ENCODE data around the gene VPS25. TPM values are rescaled to one million over a fixed set of nuclear protein-coding genes. Genes with fewer than 3 reads are reported as not detected.
A peak's percentile ranks its signal among the peaks of the same experiment; 100 is the strongest.

Gene VPS25
- total and polyA plus RNA-seq, 4 donors: 39.6 to 106 (median 59.5) TPM

DNA sequence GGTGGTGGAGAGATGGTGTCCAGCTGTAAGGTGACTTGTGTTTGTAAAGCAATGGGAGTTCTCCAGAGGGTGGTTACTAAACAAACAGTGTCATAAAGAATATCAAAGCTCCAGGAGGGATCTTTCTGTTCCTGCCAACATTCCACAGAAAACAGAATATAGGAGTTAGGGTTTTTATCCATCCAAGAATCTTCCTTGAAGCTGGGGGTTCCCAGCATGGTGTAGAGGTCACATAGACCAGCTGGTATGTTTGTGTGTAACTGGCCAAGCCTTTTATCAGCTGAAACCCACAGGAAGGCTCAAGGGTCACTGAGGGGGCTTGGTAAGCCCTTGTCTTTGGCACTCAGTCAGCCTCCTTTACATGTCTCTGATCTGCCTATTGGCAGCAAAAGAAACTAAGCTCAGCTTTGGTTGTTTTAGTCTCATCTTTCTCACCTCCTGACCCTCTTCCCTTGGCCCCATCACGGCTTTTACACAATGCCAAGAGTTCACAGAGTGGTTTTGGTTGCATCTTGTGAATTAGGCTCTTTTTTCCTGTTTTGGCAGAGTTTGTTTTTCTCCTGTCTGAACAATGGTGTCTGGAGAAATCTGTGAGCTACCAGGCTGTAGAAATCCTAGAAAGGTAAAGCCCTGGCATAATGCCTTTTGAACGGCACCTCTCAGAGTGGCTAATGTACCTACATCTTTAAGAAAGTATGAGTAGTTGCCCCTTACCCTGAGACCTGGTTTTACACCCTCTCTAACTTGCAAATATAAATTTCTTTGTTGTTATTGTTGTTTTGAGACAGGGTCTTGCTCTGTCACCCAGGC is 30.0 kb downstream of the VPS25 start:
- H3K4me3 ChIP-seq (ENCODE audit: low read depth, low read length): no peak overlapping the region
- peak in 1 of 6 donors; percentile 79 for DNase-seq (ENCODE audit: low read depth in 4 of 6, low spot score in 6 of 6)
- no peaks in the 10 kb centered on the region for H3K9me3 ChIP-seq (ENCODE audit: control insufficient read depth, insufficient read depth, low read length)
- WGBS (ENCODE audit: insufficient coverage): no CpG with 5 or more reads among the region's 2 CpGs
- H3K27ac ChIP-seq (ENCODE audit: low read depth, low read length): peak overlapping the region; percentile 42
- peaks cover 6% of the 10 kb centered on the region for H3K4me1 ChIP-seq (ENCODE audit: control insufficient read depth, insufficient read depth, low read length)
- H3K36me3 ChIP-seq (ENCODE audit: control insufficient read depth, insufficient read depth, low read length): no peaks in the 10 kb centered on the region
- H3K27me3 ChIP-seq (ENCODE audit: control insufficient read depth, insufficient read depth, low read length): no peaks in the 10 kb centered on the region

DNA sequence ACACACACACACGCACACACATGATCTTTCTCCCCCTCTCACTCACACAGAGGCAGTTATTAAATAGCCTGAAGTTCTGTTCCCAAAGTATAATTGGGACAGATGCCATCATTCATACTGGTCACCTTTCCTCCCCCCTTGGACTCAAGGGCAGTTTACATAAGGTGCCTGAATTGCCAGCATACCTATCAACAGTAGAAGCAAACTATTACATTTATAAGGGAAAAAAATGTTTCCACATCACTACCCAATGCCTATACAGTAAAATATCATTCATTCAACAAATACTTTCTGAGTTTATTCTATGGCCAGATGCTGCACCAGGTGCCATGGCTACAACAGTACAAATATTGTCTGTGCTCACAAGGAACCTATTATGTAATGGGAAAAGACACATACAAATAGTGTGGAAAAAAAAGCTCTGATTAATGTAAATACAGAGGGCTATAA is 31.7 kb downstream of the VPS25 start:
- Histone ChIP-seq H3K27me3 (ENCODE audit: control insufficient read depth, insufficient read depth, low read length) (no peaks in the 10 kb centered on the region), H3K4me3 (ENCODE audit: low read depth, low read length) (no peak overlapping the region), H3K9me3 (ENCODE audit: control insufficient read depth, insufficient read depth, low read length) (no peaks in the 10 kb centered on the region), H3K4me1 (ENCODE audit: control insufficient read depth, insufficient read depth, low read length) (no peaks in the 10 kb centered on the region), H3K36me3 (ENCODE audit: control insufficient read depth, insufficient read depth, low read length) (no peaks in the 10 kb centered on the region), H3K27ac (ENCODE audit: low read depth, low read length) (no peak overlapping the region)
- DNase-seq (ENCODE audit: low read depth in 4 of 6, low spot score in 6 of 6): no peak
- 100% methylated on average over 1 of the region's 1 CpG for WGBS (ENCODE audit: insufficient coverage)

DNA sequence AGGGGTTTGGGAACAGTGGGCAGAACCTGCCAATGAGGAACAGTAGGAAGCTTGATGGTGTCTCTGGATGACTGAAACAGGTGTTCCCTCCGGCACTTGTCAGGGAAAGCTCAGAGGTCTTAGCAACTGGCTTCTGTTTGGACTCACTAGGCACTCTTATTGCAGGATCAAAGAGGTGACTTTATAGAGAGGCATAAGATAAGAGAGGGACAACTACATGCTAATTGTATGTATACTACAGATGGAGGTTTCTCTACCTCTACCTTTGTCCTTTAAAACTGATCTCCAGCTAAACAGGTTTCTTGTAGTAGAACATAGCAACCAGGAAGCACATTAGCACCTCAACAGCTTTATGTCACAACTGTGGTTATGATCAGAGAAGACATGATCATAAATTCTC is 33.0 kb downstream of the VPS25 start:
- DNase-seq (ENCODE audit: low read depth in 4 of 6, low spot score in 6 of 6): no peak
- H3K4me1 ChIP-seq (ENCODE audit: control insufficient read depth, insufficient read depth, low read length): no peaks in the 10 kb centered on the region
- H3K27ac ChIP-seq (ENCODE audit: low read depth, low read length): no peak overlapping the region
- H3K27me3 ChIP-seq (ENCODE audit: control insufficient read depth, insufficient read depth, low read length): no peaks in the 10 kb centered on the region
- 100% methylated on average over 1 of the region's 1 CpG for WGBS (ENCODE audit: insufficient coverage)
- H3K9me3 ChIP-seq (ENCODE audit: control insufficient read depth, insufficient read depth, low read length): no peaks in the 10 kb centered on the region
- H3K4me3 ChIP-seq (ENCODE audit: low read depth, low read length): no peak overlapping the region
- H3K36me3 ChIP-seq (ENCODE audit: control insufficient read depth, insufficient read depth, low read length): peaks cover 4% of the 10 kb centered on the region

DNA sequence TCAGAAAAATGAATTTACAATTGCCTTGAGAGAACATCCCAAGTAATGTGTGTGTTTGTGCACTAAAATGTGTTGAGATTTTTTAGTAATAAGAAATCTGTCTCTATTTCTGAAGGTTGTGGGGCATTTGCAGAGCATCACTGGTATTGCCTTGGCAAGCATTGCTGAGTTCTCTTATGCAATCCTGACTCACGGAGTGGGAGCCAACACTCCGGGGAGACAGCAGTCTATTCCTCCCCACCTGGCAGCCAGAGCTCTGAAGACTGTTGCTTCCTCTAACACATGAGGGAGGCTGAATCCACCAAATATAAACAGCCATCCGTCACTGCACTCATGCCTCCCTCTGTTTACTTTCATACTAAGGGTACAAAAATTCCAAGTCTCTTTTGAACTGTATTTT is 36.0 kb downstream of the VPS25 start:
- H3K4me1 ChIP-seq (ENCODE audit: control insufficient read depth, insufficient read depth, low read length): no peaks in the 10 kb centered on the region
- peaks cover 27% of the 10 kb centered on the region for H3K36me3 ChIP-seq (ENCODE audit: control insufficient read depth, insufficient read depth, low read length)
- WGBS (ENCODE audit: insufficient coverage): no CpG with 5 or more reads among the region's 3 CpGs
- no peak for DNase-seq (ENCODE audit: low read depth in 4 of 6, low spot score in 6 of 6)
- no peak overlapping the region for H3K27ac ChIP-seq (ENCODE audit: low read depth, low read length)
- H3K9me3 ChIP-seq (ENCODE audit: control insufficient read depth, insufficient read depth, low read length): no peaks in the 10 kb centered on the region
- H3K4me3 ChIP-seq (ENCODE audit: low read depth, low read length): no peak overlapping the region
- H3K27me3 ChIP-seq (ENCODE audit: control insufficient read depth, insufficient read depth, low read length): no peaks in the 10 kb centered on the region

DNA sequence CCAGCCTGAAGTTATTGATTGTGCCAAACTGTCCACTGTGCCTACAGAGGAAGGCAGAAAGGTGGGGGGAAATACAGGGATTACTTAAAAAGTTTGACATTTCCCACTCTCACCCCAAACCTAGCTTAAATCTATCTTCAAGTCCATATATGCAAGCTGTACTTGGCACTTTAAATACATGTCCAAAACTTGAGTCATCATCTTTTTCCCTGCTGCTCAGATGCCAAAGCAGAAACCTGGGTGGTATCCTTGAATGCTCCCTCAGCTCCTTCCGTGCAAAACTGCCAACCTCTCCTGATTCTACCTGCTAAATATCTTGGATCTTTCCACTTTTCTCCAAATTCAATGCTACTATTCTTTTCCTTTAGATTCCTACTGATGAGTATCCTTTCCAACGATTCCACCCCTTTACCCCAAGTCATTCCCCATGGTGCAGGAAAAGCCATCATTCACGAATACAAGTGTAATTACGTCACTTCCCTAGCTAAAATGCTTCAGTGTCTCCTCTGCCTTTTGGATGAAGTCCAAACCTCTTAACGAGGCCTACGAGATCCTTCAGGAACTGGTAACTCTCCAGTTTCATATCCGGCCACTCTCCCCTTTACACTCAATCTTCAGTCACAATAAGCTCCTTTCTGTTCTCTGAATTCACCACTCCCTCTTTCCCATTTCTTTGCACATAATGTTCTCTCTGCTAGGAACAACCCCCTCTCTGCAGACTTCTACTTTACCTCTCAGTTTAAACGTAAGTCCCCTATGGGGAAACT is 41.6 kb downstream of the VPS25 start:
- H3K4me3 ChIP-seq (ENCODE audit: low read depth, low read length): no peak overlapping the region
- H3K9me3 ChIP-seq (ENCODE audit: control insufficient read depth, insufficient read depth, low read length): no peaks in the 10 kb centered on the region
- peaks cover 70% of the 10 kb centered on the region for H3K36me3 ChIP-seq (ENCODE audit: control insufficient read depth, insufficient read depth, low read length)
- H3K4me1 ChIP-seq (ENCODE audit: control insufficient read depth, insufficient read depth, low read length): no peaks in the 10 kb centered on the region
- WGBS (ENCODE audit: insufficient coverage): 71% methylated on average over 8 of the region's 8 CpGs
- no peak overlapping the region for H3K27ac ChIP-seq (ENCODE audit: low read depth, low read length)
- peak in 1 of 6 donors; percentile 46 for DNase-seq (ENCODE audit: low read depth in 4 of 6, low spot score in 6 of 6)
- H3K27me3 ChIP-seq (ENCODE audit: control insufficient read depth, insufficient read depth, low read length): no peaks in the 10 kb centered on the region

DNA sequence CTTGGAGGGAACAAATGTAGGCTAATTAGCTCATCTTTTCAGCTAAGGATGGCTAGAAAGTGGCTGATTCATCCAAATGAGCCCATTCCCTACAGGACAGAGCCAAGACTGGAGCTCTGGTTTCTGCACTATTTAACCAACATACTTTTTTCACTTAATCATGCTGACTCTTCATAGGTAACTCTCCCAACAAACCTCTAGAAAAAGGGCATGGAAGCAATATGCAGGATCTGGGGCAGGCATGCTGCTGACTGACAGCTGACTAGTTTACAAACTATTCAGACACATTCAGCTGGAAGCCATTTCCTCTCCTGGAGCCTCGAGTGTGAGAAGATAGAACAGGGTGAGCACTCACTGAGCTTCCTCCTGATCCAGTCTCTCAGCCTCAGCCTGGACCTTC is 44.6 kb downstream of the VPS25 start:
- H3K27ac ChIP-seq (ENCODE audit: low read depth, low read length): no peak overlapping the region
- peaks cover 61% of the 10 kb centered on the region for H3K36me3 ChIP-seq (ENCODE audit: control insufficient read depth, insufficient read depth, low read length)
- peaks cover 5% of the 10 kb centered on the region for H3K4me1 ChIP-seq (ENCODE audit: control insufficient read depth, insufficient read depth, low read length)
- no peak for DNase-seq (ENCODE audit: low read depth in 4 of 6, low spot score in 6 of 6)
- H3K4me3 ChIP-seq (ENCODE audit: low read depth, low read length): no peak overlapping the region
- H3K27me3 ChIP-seq (ENCODE audit: control insufficient read depth, insufficient read depth, low read length): no peaks in the 10 kb centered on the region
- WGBS (ENCODE audit: insufficient coverage): 100% methylated on average over 1 of the region's 1 CpG
- H3K9me3 ChIP-seq (ENCODE audit: control insufficient read depth, insufficient read depth, low read length): no peaks in the 10 kb centered on the region

DNA sequence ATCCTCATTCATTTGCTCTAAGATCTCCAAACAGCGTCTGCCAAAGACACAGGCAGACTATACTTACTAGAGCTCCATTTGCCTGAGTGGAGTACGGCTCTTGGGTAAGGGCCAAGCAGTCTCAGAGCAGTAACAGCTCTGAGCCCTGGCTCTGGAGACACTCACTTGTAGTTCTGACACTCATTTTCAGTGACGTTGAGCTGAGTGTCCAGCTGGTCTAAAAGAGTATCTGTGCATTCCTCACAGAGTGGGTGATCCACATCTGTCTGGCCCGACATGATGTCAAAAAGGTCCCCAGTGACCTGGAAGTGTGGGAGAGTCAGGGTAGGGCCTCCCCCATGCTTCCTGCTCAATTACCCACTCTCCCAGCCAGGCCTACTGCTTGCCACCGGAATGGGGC is 45.1 kb downstream of the VPS25 start:
- Histone ChIP-seq H3K9me3 (ENCODE audit: control insufficient read depth, insufficient read depth, low read length) (no peaks in the 10 kb centered on the region), H3K4me1 (ENCODE audit: control insufficient read depth, insufficient read depth, low read length) (peaks cover 9% of the 10 kb centered on the region), H3K36me3 (ENCODE audit: control insufficient read depth, insufficient read depth, low read length) (peaks cover 56% of the 10 kb centered on the region), H3K27ac (ENCODE audit: low read depth, low read length) (no peak overlapping the region), H3K4me3 (ENCODE audit: low read depth, low read length) (no peak overlapping the region), H3K27me3 (ENCODE audit: control insufficient read depth, insufficient read depth, low read length) (no peaks in the 10 kb centered on the region)
- 87% methylated on average over 4 of the region's 5 CpGs for WGBS (ENCODE audit: insufficient coverage)
- no peak for DNase-seq (ENCODE audit: low read depth in 4 of 6, low spot score in 6 of 6)

DNA sequence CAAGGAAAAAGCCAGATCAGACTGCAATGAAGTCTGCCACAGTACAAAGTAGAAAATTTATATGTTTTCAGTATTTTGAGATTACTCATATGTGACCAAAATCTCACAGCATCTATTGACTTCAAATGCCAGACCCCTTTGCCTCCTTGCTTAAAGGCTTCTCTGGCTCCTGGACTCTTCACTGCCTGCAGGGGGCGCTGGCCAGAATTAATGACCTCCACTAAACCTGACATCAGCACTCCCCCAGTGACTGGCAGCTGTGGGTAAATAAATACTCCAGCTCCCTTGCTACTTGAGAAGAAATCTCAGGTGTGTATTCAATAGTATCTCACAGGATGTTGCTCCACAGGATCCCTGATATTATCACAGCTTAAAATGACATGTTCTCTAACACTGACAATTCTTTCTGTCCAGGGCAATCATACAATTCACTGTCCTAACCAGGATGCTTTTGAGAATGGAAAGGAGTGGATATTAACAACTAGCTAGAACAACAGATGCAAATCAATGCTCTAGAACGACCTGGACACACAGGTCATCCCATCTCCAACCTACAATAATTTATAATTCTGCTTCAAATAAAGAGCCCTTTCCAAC is 46.8 kb downstream of the VPS25 start:
- peak in 1 of 6 donors; percentile 36 for DNase-seq (ENCODE audit: low read depth in 4 of 6, low spot score in 6 of 6)
- Histone ChIP-seq H3K4me3 (ENCODE audit: low read depth, low read length) (no peak overlapping the region), H3K27me3 (ENCODE audit: control insufficient read depth, insufficient read depth, low read length) (no peaks in the 10 kb centered on the region), H3K4me1 (ENCODE audit: control insufficient read depth, insufficient read depth, low read length) (peaks cover 20% of the 10 kb centered on the region), H3K27ac (ENCODE audit: low read depth, low read length) (no peak overlapping the region), H3K36me3 (ENCODE audit: control insufficient read depth, insufficient read depth, low read length) (peaks cover 45% of the 10 kb centered on the region), H3K9me3 (ENCODE audit: control insufficient read depth, insufficient read depth, low read length) (no peaks in the 10 kb centered on the region)
- WGBS (ENCODE audit: insufficient coverage): 80% methylated on average over 1 of the region's 2 CpGs

DNA sequence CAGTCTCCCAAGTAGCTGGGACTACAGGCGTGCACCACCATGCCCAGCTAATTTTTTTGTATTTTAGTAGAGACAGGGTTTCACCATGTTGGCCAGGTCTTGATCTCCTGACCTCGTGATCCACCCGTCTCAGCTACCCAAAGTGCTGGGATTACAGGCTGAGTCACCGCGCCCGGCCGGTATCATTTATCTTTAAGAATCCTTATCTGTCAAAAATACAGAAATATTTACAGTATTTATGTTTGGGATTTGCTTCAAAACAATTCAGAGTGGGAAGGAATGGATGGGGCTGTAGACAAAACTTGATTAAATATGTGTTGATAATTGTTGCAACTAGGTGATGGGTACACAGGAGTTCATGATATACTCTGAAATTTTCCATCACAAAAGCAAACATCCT is 47.9 kb downstream of the VPS25 start:
- WGBS (ENCODE audit: insufficient coverage): 83% methylated on average over 1 of the region's 7 CpGs
- no peak for DNase-seq (ENCODE audit: low read depth in 4 of 6, low spot score in 6 of 6)
- Histone ChIP-seq H3K9me3 (ENCODE audit: control insufficient read depth, insufficient read depth, low read length) (no peaks in the 10 kb centered on the region), H3K27ac (ENCODE audit: low read depth, low read length) (no peak overlapping the region), H3K4me3 (ENCODE audit: low read depth, low read length) (no peak overlapping the region), H3K4me1 (ENCODE audit: control insufficient read depth, insufficient read depth, low read length) (peaks cover 20% of the 10 kb centered on the region), H3K27me3 (ENCODE audit: control insufficient read depth, insufficient read depth, low read length) (no peaks in the 10 kb centered on the region), H3K36me3 (ENCODE audit: control insufficient read depth, insufficient read depth, low read length) (peaks cover 36% of the 10 kb centered on the region)
